ENCODE results near the gene SERINC2. TPM values are rescaled to one million over a fixed set of nuclear protein-coding genes. Genes with fewer than 3 reads are reported as not detected.

Gene SERINC2
- total RNA-seq (2022; extraction: Qiagen RNA extraction), result 18.4 to 34.0 TPM (median 27.5 TPM) in 5 replicates

DNA sequence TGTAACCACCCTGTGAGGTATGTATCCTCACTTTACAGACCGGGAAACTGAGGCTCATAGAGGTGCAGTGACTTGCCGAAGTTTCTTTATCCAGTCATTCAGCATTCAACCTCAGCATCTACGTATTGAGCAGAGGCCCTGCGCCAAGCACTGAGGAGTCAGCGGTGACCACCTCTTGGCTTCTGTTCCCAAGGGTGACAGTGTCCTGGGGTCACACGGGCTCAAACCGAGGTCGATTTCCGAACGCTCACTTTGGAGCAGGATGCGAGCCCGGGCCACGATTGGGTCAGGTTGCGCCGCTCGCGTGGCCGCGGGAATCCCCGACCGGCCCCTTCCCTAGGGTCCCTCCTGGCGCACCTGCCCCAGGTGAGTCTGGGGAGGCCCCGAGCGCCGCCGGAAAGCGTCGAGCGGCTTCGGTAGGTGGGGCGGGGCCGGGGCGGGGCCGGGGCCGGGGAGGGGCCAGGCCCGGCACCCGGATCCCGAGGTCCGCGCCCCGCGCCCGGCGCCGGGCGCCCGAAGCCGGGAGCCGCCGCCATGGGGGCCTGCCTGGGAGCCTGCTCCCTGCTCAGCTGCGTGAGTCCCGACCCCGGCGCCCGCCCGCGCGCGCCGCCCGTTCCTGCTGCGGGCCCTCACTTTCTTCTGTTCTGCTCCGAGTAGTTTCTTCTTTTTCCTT, at the start of gene SERINC2:
Gene SERINC2 (plus strand): TSS at position 482 of the 673 bp plus-strand sequence. CDS start 53 bp downstream, at position 535.

DNA sequence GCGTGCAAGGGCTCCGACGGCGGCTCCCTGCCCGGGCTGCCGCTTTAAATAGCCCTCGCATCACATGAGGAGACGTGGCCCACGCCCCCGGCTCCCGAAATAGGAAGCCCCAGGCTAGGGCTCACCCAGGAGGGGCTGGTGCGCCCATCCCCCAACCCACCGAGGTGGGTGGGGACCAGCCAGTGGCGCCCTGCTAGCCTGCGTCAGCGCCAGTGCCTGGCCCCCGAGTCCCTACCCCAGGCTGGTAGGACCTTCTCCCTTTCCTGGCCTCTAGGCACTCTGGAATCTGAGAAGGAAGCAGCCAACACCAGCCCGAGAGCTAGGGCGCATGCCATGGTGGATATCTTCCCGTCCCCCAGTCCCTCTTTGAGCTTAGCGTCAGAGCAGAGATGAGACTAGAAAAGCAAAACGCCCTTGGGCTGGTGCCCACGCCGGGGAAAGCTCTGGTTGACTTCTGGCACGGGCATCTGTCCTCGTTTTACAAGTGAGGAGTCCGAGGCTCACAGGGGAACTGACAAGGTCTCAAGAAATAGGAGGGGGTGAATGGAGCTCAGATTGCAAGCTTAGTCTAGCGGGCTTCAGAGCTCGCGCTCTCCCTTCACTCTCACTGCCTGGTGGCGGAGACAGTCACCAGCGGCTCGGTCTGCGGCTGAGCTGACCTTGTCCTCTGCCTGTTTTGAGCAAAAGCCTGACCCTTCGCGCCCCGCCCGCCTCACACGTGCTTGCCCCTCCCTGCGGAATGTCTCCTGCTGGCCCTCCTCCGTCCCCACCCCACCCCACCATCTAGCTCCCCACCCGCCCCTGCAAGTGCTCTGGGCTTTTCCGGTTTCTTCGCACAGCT, 39.7 kb upstream of the SERINC2 start, which contains the start of gene FABP3:
Gene FABP3 (minus strand): TSS at position 21 of the 841 bp plus-strand sequence. CDS start 62 bp downstream, outside the sequence.

Other genes with a start within 250 kb of the SERINC2 start
- 0.92 to 1.4 TPM (median 1.1 TPM) in 5 replicates for gene NKAIN1, start 173.3 kb upstream of the SERINC2 start, total RNA-seq (2022; extraction: Qiagen RNA extraction)
- gene SNRNP40, start 116.4 kb upstream of the SERINC2 start, total RNA-seq (2022; extraction: Qiagen RNA extraction), result 41.5 to 45.1 TPM (median 44.2 TPM) in 5 replicates
- 22.2 to 25.1 TPM (median 22.8 TPM) in 5 replicates for gene ZCCHC17, start 116.2 kb upstream of the SERINC2 start, total RNA-seq (2022; extraction: Qiagen RNA extraction)
- not detected in 5 replicates for gene FABP3, start 40.1 kb upstream of the SERINC2 start, total RNA-seq (2022; extraction: Qiagen RNA extraction)
- gene TINAGL1, start 163.3 kb downstream of the SERINC2 start, total RNA-seq (2022; extraction: Qiagen RNA extraction), result 0.27 to 0.77 TPM (median 0.51 TPM) in 5 replicates
- gene HCRTR1, start 204.5 kb downstream of the SERINC2 start, total RNA-seq (2022; extraction: Qiagen RNA extraction), result not detected in 5 replicates
- gene PEF1, start 231.7 kb downstream of the SERINC2 start, total RNA-seq (2022; extraction: Qiagen RNA extraction), result 41.6 to 48.1 TPM (median 45.3 TPM) in 5 replicates

Measured in A549 treated with Mapracorat at 1 μM for 4 hours (cell line).